ENCODE data around the gene CRYGC. TPM values are rescaled to one million over a fixed set of nuclear protein-coding genes. Genes with fewer than 3 reads are reported as not detected.

The CRYGC gene
- total RNA-seq, 1 donor from 2014 or later: not detected

DNA sequence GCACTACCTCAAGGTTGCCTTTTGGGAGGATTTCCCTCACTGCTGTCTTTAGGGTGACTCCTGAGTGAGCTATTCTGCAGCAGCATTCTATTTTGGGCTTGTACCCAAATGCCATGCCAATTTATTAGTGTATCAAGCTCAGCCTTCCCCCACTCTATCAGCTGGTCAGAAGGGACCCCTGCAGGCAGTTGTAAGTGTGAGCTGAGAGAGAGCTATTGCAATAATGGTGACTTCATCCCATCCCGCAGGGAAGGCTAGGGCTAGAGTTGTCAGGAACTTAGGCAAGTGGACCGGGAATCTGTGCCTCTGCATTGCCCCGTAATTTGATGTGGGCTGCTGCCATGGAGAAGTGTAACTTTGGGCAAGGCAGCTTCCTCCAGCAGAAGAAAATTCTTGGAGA lies 18.1 kb upstream of the CRYGC start:
- TF ChIP-seq, protein P1, sequence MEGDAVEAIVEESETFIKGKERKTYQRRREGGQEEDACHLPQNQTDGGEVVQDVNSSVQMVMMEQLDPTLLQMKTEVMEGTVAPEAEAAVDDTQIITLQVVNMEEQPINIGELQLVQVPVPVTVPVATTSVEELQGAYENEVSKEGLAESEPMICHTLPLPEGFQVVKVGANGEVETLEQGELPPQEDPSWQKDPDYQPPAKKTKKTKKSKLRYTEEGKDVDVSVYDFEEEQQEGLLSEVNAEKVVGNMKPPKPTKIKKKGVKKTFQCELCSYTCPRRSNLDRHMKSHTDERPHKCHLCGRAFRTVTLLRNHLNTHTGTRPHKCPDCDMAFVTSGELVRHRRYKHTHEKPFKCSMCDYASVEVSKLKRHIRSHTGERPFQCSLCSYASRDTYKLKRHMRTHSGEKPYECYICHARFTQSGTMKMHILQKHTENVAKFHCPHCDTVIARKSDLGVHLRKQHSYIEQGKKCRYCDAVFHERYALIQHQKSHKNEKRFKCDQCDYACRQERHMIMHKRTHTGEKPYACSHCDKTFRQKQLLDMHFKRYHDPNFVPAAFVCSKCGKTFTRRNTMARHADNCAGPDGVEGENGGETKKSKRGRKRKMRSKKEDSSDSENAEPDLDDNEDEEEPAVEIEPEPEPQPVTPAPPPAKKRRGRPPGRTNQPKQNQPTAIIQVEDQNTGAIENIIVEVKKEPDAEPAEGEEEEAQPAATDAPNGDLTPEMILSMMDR (IDR thresholded peaks at IDR 0.05; ENCODE audit: unreplicated experiment): no peak
- H3K36me3 Mint-ChIP-seq (ENCODE audit: low read depth, unreplicated experiment): peaks cover 5% of the 10 kb centered on the region
- peaks cover 5% of the 10 kb centered on the region for H3K27me3 Mint-ChIP-seq (ENCODE audit: unreplicated experiment)
- H3K4me1 Mint-ChIP-seq (ENCODE audit: unreplicated experiment): peaks cover 7% of the 10 kb centered on the region
- H3K27ac Mint-ChIP-seq (ENCODE audit: unreplicated experiment): no peak overlapping the region
- DNase-seq (ENCODE audit: low spot score): no peak
- H3K9me3 Mint-ChIP-seq (ENCODE audit: unreplicated experiment): no peaks in the 10 kb centered on the region
- H3K4me3 Mint-ChIP-seq (ENCODE audit: unreplicated experiment): no peak overlapping the region

DNA sequence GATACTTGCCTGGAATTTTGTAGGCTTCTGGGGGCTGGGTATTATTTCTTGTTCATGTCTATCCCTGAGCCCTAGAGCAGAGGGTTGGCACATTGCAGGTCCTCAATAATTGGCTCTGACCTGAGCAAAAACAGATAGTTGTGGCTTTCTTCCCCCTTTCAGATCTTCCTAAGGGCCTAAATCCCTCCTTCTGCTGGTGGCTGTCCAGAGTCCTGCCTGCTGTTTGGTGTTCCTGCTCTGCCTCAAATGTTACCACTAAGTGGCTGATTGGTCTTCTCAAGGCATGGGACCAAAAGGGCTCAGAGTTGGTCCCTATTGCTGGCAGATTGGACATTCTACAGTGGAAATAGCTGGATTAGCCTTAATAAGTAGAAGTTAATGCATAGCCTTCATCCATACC lies 17.4 kb upstream of the CRYGC start:
- no peaks in the 10 kb centered on the region for H3K9me3 Mint-ChIP-seq (ENCODE audit: unreplicated experiment)

GRCh38 chr2:208146006-208146405 lies 16.4 kb upstream of the CRYGC start, which contains the start of gene CRYGB:
Gene CRYGB (minus strand): TSS chr2:208146158. CDS start chr2:208146120, 38 bp downstream.
- TF ChIP-seq, protein P1 (IDR thresholded peaks at IDR 0.05; ENCODE audit: unreplicated experiment): no peak
- H3K4me3 Mint-ChIP-seq (ENCODE audit: unreplicated experiment): no peak within 1 kb of the TSS
- peaks cover 3% of the 10 kb centered on the region for H3K36me3 Mint-ChIP-seq (ENCODE audit: low read depth, unreplicated experiment)
- no peak within 1 kb of the TSS for H3K27ac Mint-ChIP-seq (ENCODE audit: unreplicated experiment)
- no peak for DNase-seq (ENCODE audit: low spot score)
- H3K27me3 Mint-ChIP-seq (ENCODE audit: unreplicated experiment): peaks cover 5% of the 10 kb centered on the region
- no peaks in the 10 kb centered on the region for H3K9me3 Mint-ChIP-seq (ENCODE audit: unreplicated experiment)
- H3K4me1 Mint-ChIP-seq (ENCODE audit: unreplicated experiment): peaks cover 7% of the 10 kb centered on the region

More for the DNA sequence above, 17.4 kb upstream of the CRYGC start:
- peaks cover 5% of the 10 kb centered on the region for H3K27me3 Mint-ChIP-seq (ENCODE audit: unreplicated experiment)
- H3K36me3 Mint-ChIP-seq (ENCODE audit: low read depth, unreplicated experiment): peaks cover 5% of the 10 kb centered on the region
- DNase-seq (ENCODE audit: low spot score): no peak
- no peak overlapping the region for H3K4me3 Mint-ChIP-seq (ENCODE audit: unreplicated experiment)
- H3K27ac Mint-ChIP-seq (ENCODE audit: unreplicated experiment): no peak overlapping the region
- peaks cover 7% of the 10 kb centered on the region for H3K4me1 Mint-ChIP-seq (ENCODE audit: unreplicated experiment)
- TF ChIP-seq, protein P1 (IDR thresholded peaks at IDR 0.05; ENCODE audit: unreplicated experiment): no peak

DNA sequence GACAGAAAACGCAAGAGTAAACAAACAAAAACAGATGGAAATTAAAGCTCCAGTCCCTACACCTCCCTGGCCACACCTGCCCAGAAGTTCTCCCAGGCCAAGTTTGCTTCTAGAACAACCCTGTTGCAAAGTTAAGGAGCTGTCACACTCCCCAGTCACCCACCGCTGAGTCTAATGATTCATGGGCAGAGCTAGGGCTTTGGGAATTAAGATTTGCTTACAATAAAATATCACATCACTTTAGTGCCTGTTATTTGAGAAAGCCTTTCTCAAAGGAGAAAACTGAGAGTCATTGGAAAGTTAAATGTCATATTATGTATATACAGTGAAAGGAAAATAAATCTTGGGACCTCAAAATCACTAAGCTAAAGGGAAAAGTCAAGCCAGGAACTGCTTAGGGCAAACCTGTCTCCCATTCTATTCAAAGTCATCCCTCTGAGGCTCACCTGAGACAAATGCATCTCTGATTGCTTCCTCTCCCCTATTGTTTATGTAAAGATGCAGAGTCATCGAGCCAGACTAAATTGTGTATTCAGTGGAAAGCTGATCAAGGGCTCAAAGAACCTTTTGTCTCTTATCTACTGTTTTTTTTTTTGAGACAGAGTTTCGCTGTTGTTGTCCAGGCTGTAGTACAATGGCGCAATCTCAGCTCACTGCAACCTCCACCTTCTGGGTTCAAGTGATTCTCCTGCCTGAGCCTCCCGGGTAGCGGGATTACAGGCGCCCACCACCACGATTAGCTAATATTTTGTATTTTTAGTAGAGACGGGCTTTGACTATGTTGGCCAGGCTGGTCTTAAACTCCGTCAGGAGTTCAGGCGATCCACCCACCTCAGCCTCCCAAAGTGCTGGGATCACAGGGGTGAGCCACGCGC lies 13.5 kb upstream of the CRYGC start:
- Mint-ChIP-seq H3K9me3 (ENCODE audit: unreplicated experiment) (no peaks in the 10 kb centered on the region), H3K27me3 (ENCODE audit: unreplicated experiment) (peaks cover 5% of the 10 kb centered on the region), H3K4me1 (ENCODE audit: unreplicated experiment) (peaks cover 4% of the 10 kb centered on the region), H3K36me3 (ENCODE audit: low read depth, unreplicated experiment) (peaks cover 4% of the 10 kb centered on the region), H3K27ac (ENCODE audit: unreplicated experiment) (no peak overlapping the region), H3K4me3 (ENCODE audit: unreplicated experiment) (no peak overlapping the region)
- DNase-seq (ENCODE audit: low spot score): no peak
- TF ChIP-seq, protein P1 (IDR thresholded peaks at IDR 0.05; ENCODE audit: unreplicated experiment): no peak
